ENCODE data around the gene CPSF4L. TPM values are rescaled to one million over a fixed set of nuclear protein-coding genes. Genes with fewer than 3 reads are reported as not detected.

The CPSF4L gene
- total and polyA plus RNA-seq, 2 of the 13 experiments (the other 11 are each of a cell fraction or from before 2014, with no cell fraction given) = 0.73 to 1.6 TPM

- TF ChIP-seq ZNF850 (CRISPR knock-in tag; conservative IDR thresholded peaks at IDR 0.05) (no peak), CREBL2 (CRISPR knock-in tag; IDR thresholded peaks at IDR 0.05; ENCODE audit: borderline replicate concordance) (peak; percentile 25; the same call in 1 of the 2 replicates), HES4 (CRISPR knock-in tag; IDR thresholded peaks at IDR 0.05; ENCODE audit: borderline replicate concordance) (0 out of 2 replicates have a peak, but pooled peaks have one; percentile 47), MAZ (IDR thresholded peaks at IDR 0.05; ENCODE audit: borderline replicate concordance, low read depth, low read length) (no peak), MAZ (CRISPR knock-in tag; IDR thresholded peaks at IDR 0.05; ENCODE audit: low read depth) (peak; percentile 89), GTF3A (CRISPR knock-in tag; conservative IDR thresholded peaks at IDR 0.05) (no peak), ZBTB40 (IDR thresholded peaks at IDR 0.05) (no peak), ZBTB40 (CRISPR knock-in tag; IDR thresholded peaks at IDR 0.05) (peak; percentile 69), BATF2 (CRISPR knock-in tag; IDR thresholded peaks at IDR 0.05) (peak; percentile 83; the same call in 1 of the 2 replicates), NFKB2 (CRISPR knock-in tag; IDR thresholded peaks at IDR 0.05; ENCODE audit: borderline replicate concordance) (peak; percentile 76; the same call in 1 of the 2 replicates), REXO4 (CRISPR knock-in tag; IDR thresholded peaks at IDR 0.05; ENCODE audit: borderline replicate concordance) (no peak), ZNF281 (CRISPR knock-in tag; IDR thresholded peaks at IDR 0.05; ENCODE audit: borderline replicate concordance) (peak; percentile 69; the same call in 1 of the 2 replicates), TEAD2 (CRISPR knock-in tag; IDR thresholded peaks at IDR 0.05) (no peak), ZIK1 (CRISPR knock-in tag; IDR thresholded peaks at IDR 0.05; ENCODE audit: borderline replicate concordance, low read depth) (peak; percentile 66; the same call in 1 of the 2 replicates), TBX2 (CRISPR knock-in tag; IDR thresholded peaks at IDR 0.05; ENCODE audit: borderline replicate concordance) (peak; percentile 99), ZNF383 (CRISPR knock-in tag; IDR thresholded peaks at IDR 0.05; ENCODE audit: borderline replicate concordance) (no peak)
Observed at GRCh38 chr17:73288534-73289302, 27.0 kb upstream of the CPSF4L start (continued).

Measured in HepG2 (cell line).